H9 (cell line): ENCODE results near the gene C1orf21. TPM values are rescaled to one million over a fixed set of nuclear protein-coding genes. Genes with fewer than 3 reads are reported as not detected.

Source experiments
- DNase-seq: peaks from one replicate; pipeline ENCODE4 v3.0.0-alpha.2; 2017
- H2AFZ ChIP-seq: one replicate; pipeline ENCODE4 v1.6.1; 2013; ENCODE audit warnings: mild to moderate bottlenecking, low read length, control low read depth, moderate library complexity
- H2AK5ac ChIP-seq: 2 replicates; pipeline ENCODE4 v1.6.1; 2013; ENCODE audit warnings: low read length, control low read depth, mixed read lengths; ENCODE audit not compliant: insufficient read length
- H2BK120ac ChIP-seq: one replicate; pipeline ENCODE4 v1.6.1; 2013; ENCODE audit warnings: low read depth, mild to moderate bottlenecking, low read length, control low read depth, inconsistent platforms; ENCODE audit not compliant: poor library complexity, severe bottlenecking
- H2BK12ac ChIP-seq: 2 replicates; pipeline ENCODE4 v1.6.1; 2013; ENCODE audit warnings: low read length, control low read depth, mixed read lengths, low read depth; ENCODE audit not compliant: insufficient read length
- H2BK15ac ChIP-seq: 2 replicates; pipeline ENCODE4 v1.6.1; 2013; ENCODE audit warnings: low read depth, low read length, control low read depth
- H2BK20ac ChIP-seq: one replicate; pipeline ENCODE4 v1.6.1; 2013; ENCODE audit warnings: low read depth, mild to moderate bottlenecking, low read length, control low read depth, inconsistent platforms; ENCODE audit not compliant: poor library complexity, severe bottlenecking
- H2BK5ac ChIP-seq: 2 replicates; pipeline ENCODE4 v1.6.1; 2013; ENCODE audit warnings: low read length, control low read depth, mixed read lengths; ENCODE audit not compliant: insufficient read length
- H3K14ac ChIP-seq: 2 replicates; pipeline ENCODE4 v1.6.1; 2013; ENCODE audit warnings: low read length, control low read depth; ENCODE audit not compliant: insufficient read depth
- H3K18ac ChIP-seq: 2 replicates; pipeline ENCODE4 v1.6.1; 2013; ENCODE audit warnings: low read depth, mild to moderate bottlenecking, mixed read lengths, low read length, control low read depth; ENCODE audit not compliant: insufficient read length
- H3K23ac ChIP-seq: 2 replicates; pipeline ENCODE4 v1.6.1; 2013; ENCODE audit warnings: low read length, control low read depth, mixed read lengths, low read depth; ENCODE audit not compliant: insufficient read length
- H3K23me2 ChIP-seq: 2 replicates; pipeline ENCODE4 v1.6.1; 2013; ENCODE audit warnings: low read depth, mild to moderate bottlenecking, mixed read lengths, low read length, control low read depth; ENCODE audit not compliant: insufficient read length, poor library complexity, severe bottlenecking
- H3K27ac ChIP-seq: 2 replicates; pipeline ENCODE4 v1.5.1; 2013; ENCODE audit warnings: low read length, control low read depth, mixed read lengths, low read depth; ENCODE audit not compliant: insufficient read length
- H3K27me3 ChIP-seq: 2 replicates; pipeline ENCODE4 v1.6.1; 2013; ENCODE audit warnings: low read length, control low read depth, inconsistent platforms; ENCODE audit not compliant: insufficient read depth
- H3K4ac ChIP-seq: 2 replicates; pipeline ENCODE4 v1.6.1; 2013; ENCODE audit warnings: low read depth, mild to moderate bottlenecking, control low read depth, inconsistent platforms, low read length, moderate library complexity
- H3K4me1 ChIP-seq: 2 replicates; pipeline ENCODE4 v1.6.1; 2013; ENCODE audit warnings: low read length, control low read depth, inconsistent platforms; ENCODE audit not compliant: insufficient read depth
- H3K4me2 ChIP-seq: 2 replicates; pipeline ENCODE4 v1.6.1; 2013; ENCODE audit warnings: low read length, control low read depth, mixed read lengths; ENCODE audit not compliant: insufficient read length, insufficient read depth
- H3K56ac ChIP-seq: 2 replicates; pipeline ENCODE4 v1.6.1; 2013; ENCODE audit warnings: low read depth, mild to moderate bottlenecking, mixed read lengths, low read length, control low read depth; ENCODE audit not compliant: insufficient read length
- H3K79me1 ChIP-seq: 2 replicates; pipeline ENCODE4 v1.6.1; 2013; ENCODE audit warnings: low read depth, mild to moderate bottlenecking, moderate library complexity, low read length, control low read depth, inconsistent platforms; ENCODE audit not compliant: insufficient read depth, poor library complexity, severe bottlenecking
- H3K79me2 ChIP-seq: 2 replicates; pipeline ENCODE4 v1.6.1; 2013; ENCODE audit warnings: low read length, control low read depth, inconsistent platforms; ENCODE audit not compliant: insufficient read depth
- H3K9ac ChIP-seq: 2 replicates; pipeline ENCODE4 v1.6.1; 2013; ENCODE audit warnings: low read length, control low read depth, mixed read lengths; ENCODE audit not compliant: insufficient read length; ENCODE audit errors: extremely low read depth
- H3K9me3 ChIP-seq: one replicate; pipeline ENCODE4 v1.6.1; 2013; ENCODE audit warnings: low read depth, low read length, inconsistent platforms; ENCODE audit not compliant: control insufficient read depth
- H3T11ph ChIP-seq: one replicate; pipeline ENCODE4 v1.6.1; 2013; ENCODE audit warnings: mild to moderate bottlenecking, low read length, control low read depth, inconsistent platforms
- H4K20me1 ChIP-seq: one replicate; pipeline ENCODE4 v1.6.1; 2013; ENCODE audit not compliant: control insufficient read depth, insufficient read length, insufficient read depth
- H4K5ac ChIP-seq: 2 replicates; pipeline ENCODE4 v1.6.1; 2013; ENCODE audit warnings: low read depth, mild to moderate bottlenecking, mixed read lengths, low read length, control low read depth; ENCODE audit not compliant: insufficient read length
- H4K8ac ChIP-seq: replicated peaks from 2 replicates; pipeline ENCODE4 v1.6.1; 2013; ENCODE audit warnings: low read length, control low read depth, mixed read lengths, low read depth; ENCODE audit not compliant: insufficient read length
- H4K91ac ChIP-seq: 2 replicates; pipeline ENCODE4 v1.6.1; 2013; ENCODE audit warnings: low read depth, mild to moderate bottlenecking, moderate library complexity, mixed read lengths, low read length, control low read depth; ENCODE audit not compliant: insufficient read length
- H3K27ac Mint-ChIP-seq, 3 experiments: 2 replicates in 2 of 3; 3 replicates in 1 of 3; pipeline ENCODE4 v1.8.0; 2020 to 2021; ENCODE audit warnings: mixed read lengths in 3 of 3, mild to moderate bottlenecking in 1 of 3, moderate library complexity in 1 of 3
- H3K27me3 Mint-ChIP-seq: 2 replicates; pipeline ENCODE4 v1.8.0; 2021; ENCODE audit warnings: low read depth, mild to moderate bottlenecking, moderate library complexity, mixed read lengths
- H3K36me3 Mint-ChIP-seq, 3 experiments: 2 replicates in 2 of 3; 3 replicates in 1 of 3; pipeline ENCODE4 v1.8.0; 2020 to 2021; ENCODE audit warnings: low read depth in 3 of 3, mixed read lengths in 3 of 3; ENCODE audit not compliant: insufficient read depth in 1 of 3
- H3K4me1 Mint-ChIP-seq, 2 experiments: 2 replicates each; pipeline ENCODE4 v1.8.0; 2020; ENCODE audit warnings: mixed read lengths in 2 of 2
- H3K4me3 Mint-ChIP-seq, 2 experiments: 2 replicates in 1 of 2; 3 replicates in 1 of 2; pipeline ENCODE4 v1.8.0; 2020 to 2021; ENCODE audit warnings: mild to moderate bottlenecking in 2 of 2, mixed read lengths in 2 of 2, moderate library complexity in 1 of 2
- H3K9me3 Mint-ChIP-seq, 2 experiments: 2 replicates in 1 of 2; 3 replicates in 1 of 2; pipeline ENCODE4 v1.8.0; 2020; ENCODE audit warnings: mild to moderate bottlenecking in 2 of 2, mixed read lengths in 2 of 2, moderate library complexity in 1 of 2
- CTCF ChIP-seq: fragments of 200-600 bp; sonication (generic); conservative IDR thresholded peaks from 3 replicates; pipeline ENCODE4 v1.8.0; 2021; ENCODE audit warnings: antibody characterized with exemption, mild to moderate bottlenecking
- WGBS: extraction: QIAGEN DNeasy Blood & Tissue Kit; methylation state at CpG from one replicate; pipeline ENCODE4 v1.1.7; 2013; ENCODE audit warnings: missing lambda C conversion rate, low lambda C conversion rate, mixed read lengths; ENCODE audit not compliant: insufficient read length; ENCODE audit errors: extremely low coverage; 5-methylcytosine and 5-hydroxymethylcytosine counted together
- total RNA-seq: library from RNA; stranded (reverse); gene quantifications from 2 replicates; pipeline ENCODE4 v1.2.1, GENCODE V29; 2021

C1orf21 gene
- total RNA-seq, 1 experiment from 2014 or later, result 36.0 TPM

- no peak overlapping the region for H2AFZ ChIP-seq
- no peak overlapping the region for H3K56ac ChIP-seq
- no peak overlapping the region for H2BK120ac ChIP-seq
- H3K79me1 ChIP-seq, result no peaks in the 10 kb centered on the region
- H3K4me1 Mint-ChIP-seq, result peaks cover 15 to 28% of the 10 kb centered on the region in 2 experiments
- no peak overlapping the region for H2BK20ac ChIP-seq
- H3T11ph ChIP-seq, result no peak overlapping the region
- H3K36me3 Mint-ChIP-seq, result peaks cover 0 to 5% (median 3%) of the 10 kb centered on the region in 3 experiments; a peak in 3 of 7 replicates
- H3K14ac ChIP-seq, result no peak overlapping the region
- H3K4me2 ChIP-seq, result no peak overlapping the region
- no peak overlapping the region for H4K91ac ChIP-seq
- H3K79me2 ChIP-seq, result no peaks in the 10 kb centered on the region
- no CpG with 5 or more reads among the region's 4 CpGs for WGBS
- H3K23me2 ChIP-seq, result no peaks in the 10 kb centered on the region
- H3K9ac ChIP-seq, result no peak overlapping the region
- no peaks in the 10 kb centered on the region; the same call in 1 of the 2 replicates for H3K27me3 ChIP-seq
- H3K4me3 Mint-ChIP-seq, result no peak overlapping the region
- H4K8ac ChIP-seq, result no peak overlapping the region
- no peaks in the 10 kb centered on the region; the same call in 1 of the 2 replicates for H3K27me3 Mint-ChIP-seq
- H2BK5ac ChIP-seq, result no peak overlapping the region
- no peak for TF ChIP-seq CTCF
- H2BK12ac ChIP-seq, result no peak overlapping the region
- no peak overlapping the region for H3K27ac ChIP-seq
- H4K20me1 ChIP-seq, result no peaks in the 10 kb centered on the region
- H3K4ac ChIP-seq, result no peak overlapping the region
- no peak overlapping the region for H4K5ac ChIP-seq
- no peak overlapping the region for H3K23ac ChIP-seq
- no peak overlapping the region for H2BK15ac ChIP-seq
- H3K27ac Mint-ChIP-seq, result no peak overlapping the region
- no peaks in the 10 kb centered on the region for H3K9me3 ChIP-seq
- H2AK5ac ChIP-seq, result no peak overlapping the region
- no peak for DNase-seq
- no peaks in the 10 kb centered on the region; a peak in 2 of 5 replicates for H3K9me3 Mint-ChIP-seq
- no peak overlapping the region for H3K18ac ChIP-seq
- no peaks in the 10 kb centered on the region; the same call in none of the 2 replicates for H3K4me1 ChIP-seq
Observed at GRCh38 chr1:184633785-184634184, 247.0 kb downstream of the C1orf21 start.
